M059J (cell line): Measurements from ENCODE around the gene MROH9. TPM values are rescaled to one million over a fixed set of nuclear protein-coding genes. Genes with fewer than 3 reads are reported as not detected.

Experiments used
- DNase-seq: peaks from one replicate; pipeline ENCODE4 v3.0.0-alpha.2; 2012; ENCODE audit warnings: low read depth
- total RNA-seq: library from RNA; depleted of rRNA; stranded (reverse); fragments of >200 nt; shearing (Covaris generic); gene quantifications from 2 replicates; pipeline ENCODE4 v1.2.3, GENCODE V29; 2014

Gene MROH9
- total RNA-seq, 1 experiment from 2014 or later = not detected

DNA sequence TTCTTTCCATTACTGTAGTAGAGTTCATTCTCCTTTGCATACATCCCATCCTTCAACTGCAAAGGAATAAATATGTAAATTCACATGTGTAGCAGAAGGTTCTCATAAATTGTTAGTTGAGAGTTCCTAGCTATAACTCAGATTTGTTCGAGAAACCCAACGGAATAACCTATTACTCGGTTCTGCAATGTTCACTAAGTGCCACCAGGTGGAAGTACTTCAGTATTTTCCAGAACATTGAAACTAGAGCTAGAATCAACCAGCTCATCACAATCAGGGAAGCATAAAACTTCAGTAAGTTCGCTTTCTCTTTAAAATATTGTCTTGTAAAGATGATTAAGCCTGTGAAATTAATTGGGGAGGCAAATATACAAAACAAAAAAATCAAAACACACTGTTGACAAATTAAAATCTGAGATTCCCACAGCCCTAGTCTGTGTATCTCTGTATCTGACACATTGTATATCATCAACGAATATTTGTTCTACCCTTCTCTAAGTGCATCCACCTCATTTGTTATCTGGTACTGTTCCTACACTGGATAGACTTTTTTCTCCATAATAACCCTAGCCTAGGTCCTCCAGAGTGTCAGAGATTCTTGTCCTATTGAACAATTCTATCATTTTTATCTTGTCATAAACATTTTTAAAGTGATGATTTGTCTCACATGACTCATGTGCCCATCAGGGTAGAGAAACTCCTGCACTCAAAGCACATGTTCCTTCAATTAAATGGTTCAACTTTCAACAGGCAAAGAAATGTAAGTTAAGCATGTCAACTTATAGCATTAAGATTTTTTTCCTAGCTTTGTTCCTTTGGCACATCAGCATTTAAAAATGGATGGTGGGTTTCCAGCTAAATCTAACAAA, 31.9 kb downstream of the MROH9 start:
- DNase-seq = peak; percentile 33

DNA sequence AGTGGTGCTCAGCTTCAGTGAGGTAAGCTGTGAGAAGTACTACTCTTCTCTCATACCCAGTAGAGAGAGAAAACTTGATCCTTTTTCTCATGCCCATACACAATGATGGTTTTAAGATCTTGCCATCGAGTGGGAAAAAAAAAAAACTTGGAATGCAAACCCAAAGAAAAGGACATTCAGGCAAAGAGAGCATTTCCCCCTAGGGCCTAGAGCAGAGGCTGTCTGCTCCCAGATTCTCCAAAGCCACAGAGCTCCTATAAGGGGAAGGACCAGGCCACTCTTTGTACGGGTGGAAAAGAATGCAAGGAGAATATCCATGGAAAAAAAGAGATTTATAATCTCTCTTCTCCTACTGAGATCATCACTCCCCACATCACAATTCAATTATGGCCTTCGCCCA, 34.9 kb downstream of the MROH9 start:
- DNase-seq = no peak

DNA sequence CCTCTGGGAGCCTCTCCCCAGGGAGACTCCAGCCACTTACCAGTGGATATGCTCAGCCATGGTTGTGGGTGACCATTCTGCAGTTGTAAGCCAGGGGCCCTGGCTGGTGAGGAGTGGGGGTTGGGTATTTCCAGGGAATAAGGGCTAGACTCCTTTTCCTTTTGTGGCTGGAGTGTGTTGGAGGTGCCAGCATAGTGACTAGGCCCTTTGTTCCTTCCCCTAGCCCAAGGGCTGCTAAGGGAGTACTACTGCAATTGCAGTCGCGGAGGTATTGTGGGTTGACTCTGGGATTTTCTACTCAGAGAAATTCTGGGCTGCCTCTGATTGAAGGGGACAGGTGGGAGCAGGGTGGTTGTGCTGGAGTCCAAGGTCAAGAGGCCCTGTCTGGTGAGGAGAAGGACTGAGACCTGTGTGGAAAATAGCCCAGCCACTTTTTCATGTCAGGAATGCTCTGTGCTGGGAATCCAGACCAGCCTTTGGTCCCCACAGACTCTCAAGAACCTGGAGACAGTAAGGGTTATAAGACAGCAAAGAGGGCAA, 43.1 kb downstream of the MROH9 start:
- DNase-seq = no peak

DNA sequence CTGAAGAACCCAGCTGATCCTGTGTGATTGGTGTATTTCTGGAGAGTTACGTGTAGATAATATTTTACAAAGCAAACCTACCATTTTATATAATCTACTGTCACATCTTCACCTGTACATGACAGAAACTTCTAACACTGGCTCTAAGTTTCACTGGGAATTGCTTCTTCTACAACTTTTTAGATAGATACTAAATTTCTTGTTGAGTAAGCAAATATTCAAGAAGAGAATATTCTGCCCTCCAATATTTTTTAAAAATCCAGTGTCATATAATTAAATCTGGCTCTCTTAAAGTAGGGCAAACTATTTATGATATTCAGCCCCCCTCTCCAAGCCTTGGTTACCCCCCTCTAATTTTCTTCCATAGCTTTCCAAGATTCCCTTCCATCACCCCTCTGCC, 50.1 kb downstream of the MROH9 start:
- DNase-seq = no peak

DNA sequence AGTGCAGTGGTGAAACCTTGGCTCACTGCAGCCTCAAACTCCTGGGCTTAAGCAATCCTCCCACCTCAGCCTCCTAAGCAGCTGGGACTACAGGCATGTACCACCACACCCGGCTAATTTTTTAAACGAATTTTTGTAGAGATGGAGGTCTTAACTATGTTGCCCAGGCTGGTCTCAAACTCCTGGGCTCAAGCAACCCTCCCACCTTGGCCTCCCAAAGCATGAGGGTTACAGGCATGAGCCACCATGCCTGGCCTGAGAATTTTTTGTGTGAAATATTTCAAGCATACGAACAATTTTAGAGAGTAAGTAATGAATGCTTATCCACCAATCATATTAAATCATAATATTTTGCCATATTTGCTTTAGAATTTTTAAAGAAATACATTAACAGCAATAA, 51.6 kb downstream of the MROH9 start:
- DNase-seq = no peak

DNA sequence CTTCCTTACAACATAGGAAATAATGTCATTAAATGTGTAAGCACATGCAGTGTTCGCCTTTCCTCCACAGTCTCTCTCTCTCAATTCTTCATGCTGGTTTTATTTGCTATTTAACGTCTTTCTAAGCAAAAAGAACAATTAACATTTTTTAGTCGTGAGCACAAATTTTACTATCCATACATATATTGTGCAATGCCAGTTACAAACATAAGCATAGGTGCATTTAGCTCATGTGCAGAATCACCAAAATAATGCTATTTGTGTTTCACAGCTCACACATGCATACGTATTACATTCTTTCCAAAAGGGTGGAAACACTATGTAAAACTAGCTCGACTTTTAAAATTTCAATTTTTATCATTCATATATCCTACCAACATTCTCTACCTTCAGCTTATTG, 52.1 kb downstream of the MROH9 start:
- DNase-seq = no peak

DNA sequence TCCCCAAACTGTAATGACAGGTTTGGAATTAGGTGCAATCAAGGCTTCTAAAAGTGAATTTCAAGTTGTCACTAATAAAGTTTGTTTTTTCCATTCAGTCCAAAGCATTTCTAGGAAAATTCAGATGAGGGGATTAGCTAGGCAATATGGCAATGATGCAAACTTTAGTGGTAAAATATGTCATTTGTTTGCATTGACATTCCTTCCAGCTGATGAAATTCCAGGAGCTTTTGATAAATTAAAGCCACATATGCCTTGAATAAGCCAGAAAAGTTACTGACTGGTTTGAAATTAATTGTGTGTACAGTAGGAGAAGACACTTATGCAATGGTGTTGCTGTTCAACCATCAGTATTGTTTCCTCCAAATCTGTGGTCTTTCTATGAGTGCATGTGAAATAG, 57.8 kb downstream of the MROH9 start:
- no peak for DNase-seq

DNA sequence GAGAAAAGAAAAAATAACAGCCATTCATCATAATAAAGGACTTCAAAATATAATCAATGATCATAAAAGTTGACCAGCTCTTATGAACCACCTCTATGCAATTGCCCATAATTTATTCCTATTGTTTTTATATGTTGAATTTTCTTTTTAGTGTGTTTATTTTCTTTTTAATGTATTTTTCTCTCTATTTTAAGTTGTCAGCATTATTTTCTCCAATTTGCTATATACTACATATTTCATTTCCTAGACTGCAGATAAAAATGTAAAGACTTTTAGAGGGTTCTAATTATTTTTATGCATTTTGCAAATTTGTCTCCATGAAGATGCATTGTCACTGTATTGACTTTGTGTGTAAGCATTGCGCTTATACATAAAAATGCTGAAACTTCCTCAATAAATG, 58.4 kb downstream of the MROH9 start:
- no peak for DNase-seq

DNA sequence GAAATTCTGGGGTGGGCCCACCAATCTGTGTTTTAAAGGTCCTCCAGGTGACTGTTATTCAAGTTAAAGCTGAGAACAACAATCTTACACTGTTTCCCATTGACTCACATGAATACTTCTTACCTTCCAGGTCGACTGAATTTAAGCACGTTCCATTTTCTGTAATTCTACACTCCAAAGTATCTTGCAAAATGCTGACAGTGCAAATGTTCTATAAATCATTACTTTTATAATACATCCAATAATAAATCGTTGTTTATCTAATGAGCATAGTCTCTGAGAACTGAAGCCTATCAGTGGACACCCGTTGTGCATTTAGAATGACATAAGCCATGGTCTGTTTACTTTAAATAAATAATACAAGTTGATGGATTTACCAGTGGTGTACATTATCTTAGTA, 79.5 kb downstream of the MROH9 start:
- no peak for DNase-seq

DNA sequence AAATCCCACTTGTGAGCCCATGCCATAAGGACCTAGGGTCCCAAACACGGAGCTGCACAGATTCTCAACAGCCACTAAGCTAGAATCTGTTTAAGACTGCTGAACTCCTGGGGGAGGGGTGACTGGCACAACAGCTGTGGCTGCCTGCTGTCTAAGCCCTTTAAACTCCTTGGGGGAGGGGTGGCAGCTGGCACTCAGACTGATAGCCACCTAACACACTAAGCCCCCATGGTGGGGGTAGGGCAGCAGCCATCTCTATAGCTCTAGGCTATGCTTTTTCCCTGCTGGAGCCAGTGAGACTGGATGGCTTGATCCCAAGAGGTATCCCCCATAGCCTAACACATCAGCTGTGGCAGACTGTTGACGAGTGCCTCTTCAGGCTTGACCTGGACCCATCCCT, 82.1 kb downstream of the MROH9 start:
- no peak for DNase-seq

DNA sequence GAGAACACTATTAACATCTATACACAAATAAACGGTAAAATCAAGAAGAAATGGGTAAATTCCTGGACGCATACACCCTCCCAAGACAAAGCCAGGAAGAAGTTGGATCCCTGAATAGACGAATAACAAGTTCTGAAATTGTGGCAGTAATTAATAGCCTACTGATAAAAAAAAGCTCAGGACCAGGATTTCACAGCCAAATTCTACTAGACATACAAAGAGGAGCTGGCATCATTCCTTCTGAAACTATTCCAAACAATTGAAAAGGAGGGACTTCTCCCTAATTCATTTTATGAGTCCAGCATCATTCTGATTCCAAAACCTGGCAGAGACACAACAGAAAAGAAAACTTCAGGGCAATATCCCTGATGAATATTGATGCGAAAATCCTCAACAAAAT, 84.6 kb downstream of the MROH9 start:
- DNase-seq = no peak

DNA sequence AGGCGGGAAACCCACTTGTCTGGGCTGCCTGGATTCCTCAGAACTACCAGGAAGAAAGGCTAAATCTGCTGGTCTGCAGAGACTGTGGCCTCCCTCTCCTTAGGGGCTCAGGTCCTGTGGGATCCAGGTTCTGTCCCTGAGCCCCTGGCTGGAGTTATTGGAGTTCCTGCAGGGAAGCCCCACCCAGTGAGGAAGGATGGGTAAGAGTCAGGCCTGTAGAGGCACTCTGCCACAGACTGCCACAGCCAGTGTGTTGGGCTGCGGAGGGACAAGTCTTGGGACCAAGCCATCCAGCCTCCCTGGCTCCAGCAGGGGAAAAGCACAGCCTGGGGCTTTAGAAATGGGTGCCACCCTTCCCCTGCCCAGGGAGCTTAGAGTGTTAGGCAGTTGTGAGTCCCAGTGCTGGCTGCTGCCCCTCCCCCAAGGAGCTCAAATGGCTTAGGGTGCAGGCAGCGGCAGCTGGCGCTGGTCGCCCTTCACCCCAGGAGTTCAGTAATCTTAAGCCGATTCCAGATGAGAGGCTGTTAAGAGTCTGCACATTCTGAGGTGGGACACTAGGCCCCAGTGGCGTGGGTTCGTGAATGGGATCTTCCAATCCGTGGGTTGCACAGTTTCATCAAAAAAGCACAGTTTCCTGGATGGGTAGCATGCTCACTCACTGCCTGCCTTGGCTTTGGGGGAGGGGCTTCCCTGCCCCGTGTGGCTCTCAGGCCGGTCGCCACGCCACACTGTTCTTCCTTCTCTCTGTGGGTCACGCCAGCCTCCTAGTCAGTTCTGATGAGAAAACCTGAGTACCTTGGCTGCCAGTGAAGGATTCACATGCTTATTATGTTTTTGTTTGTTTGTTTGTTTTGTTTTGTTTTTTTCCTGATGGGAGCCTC, 97.7 kb downstream of the MROH9 start:
- no peak for DNase-seq

DNA sequence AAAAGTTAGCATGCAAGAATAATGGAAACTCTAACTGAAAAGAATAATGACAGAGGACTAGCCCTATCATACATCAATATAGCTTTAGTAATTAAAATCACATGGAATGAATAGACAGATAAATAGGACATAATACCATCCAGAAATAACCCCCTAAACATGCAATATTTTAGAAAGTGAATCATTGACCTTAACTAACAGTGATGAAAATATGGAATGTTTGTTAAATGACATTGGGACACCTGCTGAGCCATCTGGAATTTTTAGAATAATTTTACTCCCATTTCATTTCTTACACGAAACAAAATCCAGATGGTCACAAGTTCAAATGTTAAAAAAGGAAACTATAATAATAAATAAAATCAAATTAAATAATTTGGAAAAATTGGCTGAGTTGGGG, 102.3 kb downstream of the MROH9 start:
- DNase-seq = no peak

DNA sequence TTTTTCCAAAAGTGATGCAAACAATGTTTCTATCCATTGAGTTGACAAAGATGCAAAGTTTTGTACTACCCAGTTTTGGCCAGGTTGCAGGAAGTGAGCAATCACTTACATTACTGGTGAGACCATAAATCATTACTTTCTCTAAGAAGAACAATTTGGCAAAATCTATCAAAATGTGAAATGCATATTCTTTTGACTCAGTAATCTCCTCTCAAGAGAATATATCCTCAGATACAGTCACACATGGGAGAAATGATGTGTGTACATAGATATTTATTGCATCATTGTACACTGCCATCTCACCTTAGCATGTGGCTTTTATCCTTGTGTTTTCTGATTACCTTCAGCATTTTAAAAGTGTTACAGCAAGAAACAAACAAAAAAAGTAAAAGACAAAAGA, 103.0 kb downstream of the MROH9 start:
- DNase-seq = no peak

DNA sequence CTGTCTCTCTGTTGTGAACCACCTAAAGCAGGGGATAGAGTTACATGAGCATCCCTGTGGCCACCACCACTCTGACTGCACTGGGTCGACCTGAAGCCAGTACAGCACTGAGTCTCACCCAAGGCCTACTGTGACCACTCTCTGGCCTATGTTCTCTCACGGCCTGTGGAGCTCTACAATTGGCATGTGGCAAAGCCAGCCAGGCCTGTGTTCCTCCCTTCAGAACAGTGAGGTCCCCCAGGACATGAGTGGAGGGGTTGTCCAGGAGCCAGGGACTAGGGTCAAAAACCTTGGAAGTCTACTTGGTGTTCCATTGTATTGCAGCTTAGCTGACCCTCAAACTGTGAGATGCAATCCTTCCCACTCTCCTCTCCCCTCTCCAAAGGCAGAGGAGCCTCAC, 112.7 kb downstream of the MROH9 start:
- no peak for DNase-seq

DNA sequence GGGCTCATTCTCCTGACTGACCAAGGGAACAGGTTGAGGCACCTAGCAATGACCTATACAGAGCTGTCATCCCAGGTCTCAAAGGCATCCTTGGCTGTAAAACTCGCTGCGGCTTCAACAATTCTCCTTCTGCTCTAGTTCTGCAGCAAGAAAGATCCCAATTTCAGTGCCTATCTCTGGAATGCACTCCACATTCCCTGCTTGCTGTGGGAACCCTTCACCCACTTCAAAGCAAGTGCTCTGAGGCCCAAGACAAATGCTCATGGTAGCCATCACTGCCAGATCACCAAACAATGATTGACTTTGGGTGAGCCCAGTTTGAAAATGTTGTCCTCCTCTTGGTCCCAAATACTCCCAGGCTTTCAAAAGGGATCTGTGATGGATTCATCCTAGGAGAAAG, 117.6 kb downstream of the MROH9 start:
- no peak for DNase-seq

DNA sequence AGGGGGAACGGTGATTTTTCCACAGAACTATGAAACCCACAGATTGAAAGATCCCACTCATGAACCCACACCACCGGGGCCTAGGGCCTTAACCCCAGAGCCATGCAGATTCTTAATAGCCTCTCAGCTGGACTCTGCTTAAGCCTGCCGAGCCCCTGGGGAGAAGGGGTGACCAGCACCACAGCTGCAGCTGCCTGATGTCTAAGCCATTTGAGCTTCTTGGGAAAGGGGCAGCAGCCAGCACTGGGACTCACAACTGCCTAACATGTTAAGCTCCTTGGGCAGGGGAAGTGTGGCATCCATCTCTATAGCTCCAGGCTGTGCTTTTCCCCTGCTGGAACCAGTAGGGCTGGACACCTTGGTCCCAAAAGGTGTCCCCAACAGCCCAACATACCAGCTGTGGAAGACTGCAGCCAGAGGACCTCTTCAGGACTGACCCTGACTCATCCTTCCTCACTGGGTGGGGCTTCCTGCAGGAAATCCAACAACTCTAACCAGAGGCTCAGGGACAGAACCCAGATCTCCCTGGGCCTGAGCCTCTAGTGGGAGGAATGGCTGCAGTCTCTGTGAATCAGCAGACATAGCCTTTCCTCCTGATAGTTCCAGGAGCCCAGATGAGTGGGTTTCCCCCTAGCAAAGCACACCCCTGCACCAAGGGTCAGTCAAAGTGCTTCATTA, 120.8 kb downstream of the MROH9 start:
- no peak for DNase-seq

DNA sequence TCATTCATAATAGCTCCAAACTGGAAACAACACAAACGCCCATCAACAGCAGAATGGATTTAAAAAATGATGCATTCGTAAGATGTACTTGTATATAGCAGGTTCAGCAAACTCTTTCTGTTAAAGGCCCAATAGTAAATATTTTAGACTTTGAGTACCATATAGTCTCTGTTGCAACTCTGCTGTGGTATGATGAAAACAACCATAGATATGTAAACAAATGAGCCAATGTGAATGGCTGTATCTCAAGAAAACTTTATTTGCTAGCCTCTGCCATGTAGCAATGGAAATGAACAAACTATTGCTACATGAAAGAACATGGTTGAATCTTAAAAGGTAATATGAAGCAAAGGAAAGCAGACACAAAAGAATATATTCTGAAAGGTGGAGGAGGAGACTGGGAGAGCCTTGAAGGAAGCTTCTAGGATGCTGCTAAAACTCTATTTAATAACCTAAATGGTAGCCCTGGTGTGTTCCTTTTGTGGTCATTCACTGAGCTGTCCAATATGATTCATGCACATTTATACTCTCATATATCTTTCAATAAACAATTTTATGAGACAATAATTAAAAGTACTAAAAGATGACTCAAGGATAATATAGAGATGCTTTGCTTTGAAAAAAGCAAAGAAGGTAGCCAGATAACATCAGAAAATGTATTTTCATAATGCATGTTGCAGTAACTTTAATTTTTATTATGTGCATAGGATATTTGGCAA, 126.2 kb downstream of the MROH9 start:
- peak; percentile 7 for DNase-seq

DNA sequence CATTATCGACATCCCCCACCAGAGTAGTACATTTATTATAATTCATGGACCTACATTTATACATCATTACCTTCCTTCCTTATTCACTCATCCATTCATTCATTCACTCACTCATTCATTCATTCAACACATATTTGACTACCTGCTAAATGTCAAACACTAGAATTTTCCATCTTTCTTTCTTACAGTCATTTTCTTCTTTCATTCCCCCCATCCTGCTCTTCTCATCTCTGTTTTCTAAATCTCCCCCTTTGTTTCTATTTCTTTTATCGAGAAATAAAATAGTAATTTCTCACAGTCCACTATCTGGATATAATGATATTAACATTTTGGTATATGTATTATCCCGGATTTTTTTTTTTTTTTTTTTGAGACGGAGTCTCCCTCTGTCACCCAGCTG, 127.6 kb downstream of the MROH9 start:
- no peak for DNase-seq

DNA sequence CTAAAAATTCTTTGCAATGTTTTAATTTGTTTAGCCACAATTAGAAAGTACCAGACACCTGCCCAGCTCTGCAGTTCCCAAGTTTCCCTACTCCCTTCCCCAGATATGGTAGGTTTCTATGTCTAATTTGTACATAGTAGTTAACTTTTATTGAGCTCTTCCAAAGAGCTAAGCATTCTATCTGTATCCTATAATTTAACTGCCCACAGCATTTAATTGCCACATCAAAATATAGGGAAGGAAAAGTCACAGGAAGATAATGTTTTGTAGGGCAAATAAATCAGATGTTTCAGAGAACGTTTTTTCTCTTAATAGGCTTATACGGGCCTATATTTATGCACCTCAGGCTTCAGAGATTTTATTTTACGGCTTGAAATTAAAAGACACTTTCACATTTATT, 139.7 kb downstream of the MROH9 start:
- DNase-seq = no peak

DNA sequence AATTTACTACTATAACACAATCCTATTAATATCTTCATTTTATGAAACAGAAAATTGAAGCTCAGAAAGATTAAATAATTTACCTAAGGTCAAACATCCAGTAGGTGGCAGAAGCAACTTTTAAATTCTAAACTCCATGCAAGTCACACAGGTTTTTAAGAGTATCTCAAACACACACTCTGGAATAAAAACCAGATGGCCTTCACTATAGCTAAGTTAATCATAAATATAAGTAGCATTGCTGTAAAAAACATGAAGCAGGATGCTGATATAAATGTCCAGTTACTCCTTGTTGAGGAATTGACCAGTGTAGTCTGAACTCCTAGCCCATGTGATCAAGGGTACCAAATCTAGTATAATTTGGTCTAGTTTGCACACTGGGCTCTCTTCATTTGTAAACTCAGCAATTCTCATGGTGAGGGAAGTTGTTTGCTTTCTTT, 146.0 kb downstream of the MROH9 start:
- DNase-seq = peak; percentile 14
